GM23248 (cell line): ENCODE data around the gene SPATS2.

Source experiments
- EZH2 ChIP-seq: fragments of 200-600 bp; sonication (generic); IDR thresholded peaks from 2 replicates; pipeline ENCODE4 v1.6.1; 2018; ENCODE audit warnings: antibody characterized with exemption, mild to moderate bottlenecking; ENCODE audit not compliant: insufficient read depth, poor library complexity, severe bottlenecking
- EZH2phosphoT487 ChIP-seq: fragments of 200-600 bp; sonication (generic); IDR thresholded peaks from 2 replicates; pipeline ENCODE4 v1.6.1; 2018; ENCODE audit warnings: antibody characterized with exemption, moderate library complexity, mild to moderate bottlenecking, low read depth; ENCODE audit not compliant: insufficient read depth

DNA sequence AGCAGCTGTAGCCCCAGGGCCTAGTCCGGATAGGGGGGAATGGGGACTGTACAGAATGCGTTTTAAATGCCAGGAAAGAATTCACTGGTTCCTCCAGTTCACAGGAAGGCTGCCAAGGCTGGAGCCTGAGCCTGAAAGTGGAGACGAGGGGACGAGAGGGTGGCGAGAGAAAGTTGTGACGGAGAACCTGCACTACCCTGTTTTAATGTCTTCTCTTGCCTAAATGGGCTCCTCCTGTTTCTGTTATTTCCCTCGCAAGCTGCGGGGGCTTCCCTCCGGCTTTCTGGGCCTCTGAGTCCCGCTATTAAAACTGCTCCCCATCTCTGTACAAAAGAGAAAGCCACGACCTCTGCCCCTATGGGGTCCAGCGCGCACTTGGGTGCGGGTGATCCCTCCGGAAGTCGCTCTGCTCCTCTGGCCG is 34.8 kb upstream of the SPATS2 start:
- no peak for TF ChIP-seq EZH2phosphoT487
- no peak for TF ChIP-seq EZH2
